MM.1S (cell line): ENCODE data around the gene DHX36.

ENCODE experiments used
- DNase-seq: peaks from one replicate; pipeline ENCODE4 v3.0.0-alpha.2; 2015
- H2AFZ ChIP-seq: fragments of 300-600 bp; sonication (generic); 2 replicates; pipeline ENCODE4 v1.6.0; 2016; ENCODE audit warnings: antibody characterized with exemption, low read length
- H3F3A ChIP-seq: fragments of 300-600 bp; sonication (generic); 2 replicates; pipeline ENCODE4 v1.6.1; 2016; ENCODE audit warnings: mild to moderate bottlenecking, antibody characterized with exemption, low read length, moderate library complexity, mixed read lengths; ENCODE audit not compliant: insufficient read depth
- H3K27ac ChIP-seq: fragments of 300-600 bp; sonication (generic); 2 replicates; pipeline ENCODE4 v1.5.1; 2016; ENCODE audit warnings: mild to moderate bottlenecking, low read length
- H3K27me3 ChIP-seq: fragments of 300-600 bp; sonication (generic); replicated peaks from 2 replicates; pipeline ENCODE4 v1.6.0; 2016; ENCODE audit warnings: low read length; ENCODE audit not compliant: insufficient read depth
- H3K36me3 ChIP-seq: fragments of 300-600 bp; sonication (generic); replicated peaks from 2 replicates; pipeline ENCODE4 v1.6.1; 2016; ENCODE audit warnings: mild to moderate bottlenecking, low read length, mixed read lengths; ENCODE audit not compliant: insufficient read depth
- H3K4me1 ChIP-seq: fragments of 300-600 bp; sonication (generic); 2 replicates; pipeline ENCODE4 v1.6.1; 2016; ENCODE audit warnings: low read length, mixed read lengths
- H3K4me2 ChIP-seq: fragments of 300-600 bp; sonication (generic); 2 replicates; pipeline ENCODE4 v1.6.0; 2016; ENCODE audit warnings: low read depth, low read length
- H3K4me3 ChIP-seq: fragments of 300-600 bp; sonication (generic); 2 replicates; pipeline ENCODE4 v1.5.1; 2016; ENCODE audit warnings: low read length, mixed read lengths
- H3K79me2 ChIP-seq: fragments of 300-600 bp; sonication (generic); 2 replicates; pipeline ENCODE4 v1.6.1; 2016; ENCODE audit warnings: mixed run types, low read length, mixed read lengths
- H3K9ac ChIP-seq: fragments of 300-600 bp; sonication (generic); 2 replicates; pipeline ENCODE4 v1.6.1; 2016; ENCODE audit warnings: low read length, mixed read lengths
- H3K9me2 ChIP-seq: fragments of 300-600 bp; sonication (generic); replicated peaks from 2 replicates; pipeline ENCODE4 v1.6.1; 2016; ENCODE audit warnings: mild to moderate bottlenecking, low read length, mixed read lengths; ENCODE audit not compliant: insufficient read depth
- H3K9me3 ChIP-seq: fragments of 300-600 bp; sonication (generic); replicated peaks from 2 replicates; pipeline ENCODE4 v1.6.1; 2016; ENCODE audit warnings: mild to moderate bottlenecking, low read length, mixed read lengths; ENCODE audit not compliant: insufficient read depth
- H4K20me1 ChIP-seq: fragments of 300-600 bp; sonication (generic); 2 replicates; pipeline ENCODE4 v1.6.1; 2016; ENCODE audit warnings: mild to moderate bottlenecking, low read length, moderate library complexity, mixed read lengths; ENCODE audit not compliant: insufficient read depth
- CTCF ChIP-seq: fragments of 300-600 bp; sonication (generic); IDR thresholded peaks from 2 replicates; pipeline ENCODE4 v1.5.1; 2016; ENCODE audit warnings: antibody characterized with exemption, low read length, mixed read lengths
- EZH2 ChIP-seq: fragments of 300-600 bp; sonication (generic); optimal IDR thresholded peaks from 2 replicates; pipeline ENCODE3; 2017; ENCODE audit warnings: low read depth, mild to moderate bottlenecking, antibody characterized with exemption, low read length, mixed read lengths
- EZH2phosphoT487 ChIP-seq: fragments of 300-600 bp; sonication (generic); IDR thresholded peaks from 2 replicates; pipeline ENCODE4 v1.6.1; 2018; ENCODE audit warnings: antibody characterized with exemption, low read length

Gene DHX36

GRCh38 chr3:154345422-154346122 is 21.3 kb upstream of the DHX36 start:
- Histone ChIP-seq H3K36me3 (no peaks in the 10 kb centered on the region), H3K4me3 (no peak overlapping the region), H3K9me2 (no peaks in the 10 kb centered on the region), H3K4me2 (no peak overlapping the region), H3K79me2 (no peaks in the 10 kb centered on the region), H2AFZ (no peak overlapping the region), H4K20me1 (no peaks in the 10 kb centered on the region), H3K9me3 (no peaks in the 10 kb centered on the region), H3K27ac (no peak overlapping the region), H3K27me3 (no peaks in the 10 kb centered on the region), H3K4me1 (no peaks in the 10 kb centered on the region), H3F3A (no peaks in the 10 kb centered on the region), H3K9ac (no peak overlapping the region)
- DNase-seq, result no peak
- TF ChIP-seq CTCF (no peak), EZH2phosphoT487 (no peak), EZH2 (no peak)

GRCh38 chr3:154338570-154338969 is 14.3 kb upstream of the DHX36 start:
- no peaks in the 10 kb centered on the region for H3K4me1 ChIP-seq
- no peaks in the 10 kb centered on the region for H3K79me2 ChIP-seq
- no peak overlapping the region for H3K4me2 ChIP-seq
- H2AFZ ChIP-seq, result no peak overlapping the region
- no peak for DNase-seq
- H3K9me2 ChIP-seq, result no peaks in the 10 kb centered on the region
- no peaks in the 10 kb centered on the region for H3K36me3 ChIP-seq
- no peak overlapping the region for H3K9ac ChIP-seq
- H3F3A ChIP-seq, result no peaks in the 10 kb centered on the region
- H3K27ac ChIP-seq, result no peak overlapping the region
- TF ChIP-seq EZH2phosphoT487 (no peak), CTCF (no peak), EZH2 (no peak)
- H4K20me1 ChIP-seq, result no peaks in the 10 kb centered on the region
- no peaks in the 10 kb centered on the region for H3K27me3 ChIP-seq
- H3K4me3 ChIP-seq, result no peak overlapping the region
- no peaks in the 10 kb centered on the region for H3K9me3 ChIP-seq

GRCh38 chr3:154338008-154338407 is 13.7 kb upstream of the DHX36 start:
- Histone ChIP-seq H3F3A (no peaks in the 10 kb centered on the region), H3K9me2 (no peaks in the 10 kb centered on the region), H3K79me2 (no peaks in the 10 kb centered on the region), H3K27me3 (no peaks in the 10 kb centered on the region), H3K9me3 (no peaks in the 10 kb centered on the region), H2AFZ (no peak overlapping the region), H3K27ac (no peak overlapping the region), H3K4me1 (no peaks in the 10 kb centered on the region), H3K4me2 (no peak overlapping the region), H4K20me1 (no peaks in the 10 kb centered on the region), H3K4me3 (no peak overlapping the region), H3K9ac (no peak overlapping the region), H3K36me3 (no peaks in the 10 kb centered on the region)
- DNase-seq, result no peak
- no peak for TF ChIP-seq EZH2phosphoT487
- TF ChIP-seq EZH2, result no peak
- no peak for TF ChIP-seq CTCF
